Measurements from ENCODE around the gene GOLPH3L.
A peak's percentile ranks its signal among the peaks of the same experiment; 100 is the strongest.
"Not testable (repeated sequence)": the region's sequence is repeated elsewhere in the genome, so short reads cannot be mapped to it uniquely, and the experiment has no call there.

GOLPH3L gene

DNA sequence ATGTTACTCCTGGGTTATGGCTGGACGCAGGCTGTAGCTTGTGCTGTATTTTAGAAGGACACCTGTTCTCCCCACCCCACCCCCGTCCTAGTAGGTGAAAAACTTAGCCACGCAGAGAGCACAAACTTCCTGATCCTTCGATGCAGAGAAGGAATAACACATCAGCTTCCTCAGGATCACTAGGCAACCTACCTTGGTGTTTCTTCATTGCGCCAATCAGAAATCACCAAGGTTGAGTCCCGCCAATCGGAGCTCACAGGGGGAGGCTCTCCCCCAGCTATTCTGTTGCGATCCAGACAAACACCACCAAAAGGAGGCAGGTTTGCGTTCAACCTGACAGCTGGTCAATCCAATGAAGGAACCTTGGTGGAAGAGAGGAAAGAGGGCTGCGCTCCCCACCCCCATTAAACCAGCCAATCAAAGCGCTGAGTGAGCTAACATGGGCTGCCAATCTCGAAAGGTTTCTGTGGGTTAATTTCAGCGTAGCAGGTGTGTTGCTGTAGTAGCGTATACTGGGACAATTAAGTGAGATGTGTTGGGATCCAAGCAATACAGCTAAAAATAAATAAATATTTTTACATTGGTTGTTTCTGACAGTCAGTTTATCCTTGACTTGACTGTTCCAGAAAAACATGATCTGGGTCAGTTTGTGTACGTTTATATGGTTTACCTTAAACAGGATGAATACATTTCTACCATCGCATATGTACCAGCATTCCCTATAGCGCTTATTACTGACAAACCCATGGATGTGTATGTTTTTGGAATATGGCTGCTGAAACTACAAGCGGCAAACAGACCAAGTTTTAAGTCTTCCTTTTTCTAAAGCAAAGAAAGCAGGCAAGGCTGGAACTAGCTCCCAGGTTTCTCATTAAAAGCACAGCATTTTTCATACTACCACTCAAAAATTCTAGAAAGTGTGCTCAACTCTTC lies at the start of gene GOLPH3L:
Gene GOLPH3L, minus strand, starts transcription at position 160 of the 933 bp plus-strand sequence. CDS start 2,316 bp downstream, outside the sequence.
- peak; percentile 97 for DNase-seq (ENCODE audit: low read depth)

DNA sequence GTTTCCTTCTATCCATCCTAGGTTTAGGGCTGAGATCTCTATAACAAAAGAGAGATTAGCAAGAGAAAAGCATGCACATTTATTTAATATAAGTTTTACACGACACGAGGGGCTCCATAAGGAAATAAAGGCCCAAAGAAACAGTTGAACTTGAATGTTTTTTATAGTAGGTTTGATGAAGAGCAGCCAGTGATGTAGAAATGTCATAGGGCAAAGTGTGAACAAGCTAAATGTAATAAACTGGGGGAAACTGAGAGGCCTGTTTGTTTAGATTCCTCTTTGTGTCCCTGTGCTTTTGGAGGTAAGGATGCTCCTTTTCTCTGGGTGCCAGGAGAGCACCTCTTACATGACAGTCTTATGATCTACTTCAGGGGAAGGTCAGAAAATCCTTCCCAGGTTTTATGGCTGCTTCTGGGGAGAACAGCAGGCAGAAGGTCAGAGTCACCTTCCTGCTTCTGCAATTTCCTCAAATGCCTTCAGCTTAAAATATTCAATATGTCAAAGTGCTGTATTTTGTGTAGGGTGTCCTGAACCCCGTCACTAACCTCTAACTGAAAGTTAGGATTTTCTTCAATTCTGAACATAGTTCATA lies 33.3 kb upstream of the GOLPH3L start:
- no peak for DNase-seq (ENCODE audit: low read depth)

DNA sequence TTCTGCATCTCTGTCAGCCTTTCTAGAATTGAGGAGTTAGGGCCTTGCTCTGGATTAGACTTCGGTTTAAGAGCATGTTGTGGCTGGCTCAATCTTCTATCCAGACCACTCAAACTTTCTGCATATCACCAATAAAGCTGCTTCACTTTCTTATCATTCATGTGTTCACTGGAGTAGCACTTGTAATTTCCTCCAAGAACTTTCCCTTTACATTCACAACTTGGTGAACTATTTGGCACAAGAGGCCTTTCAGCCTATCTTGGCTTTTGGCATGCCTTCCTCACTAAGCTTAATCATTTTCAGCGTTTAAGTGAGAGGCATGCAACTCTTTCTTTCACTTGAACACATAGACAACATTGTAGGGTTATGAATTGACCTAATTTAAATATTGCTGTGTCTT lies 27.4 kb upstream of the GOLPH3L start:
- DNase-seq (ENCODE audit: low read depth) = no peak

DNA sequence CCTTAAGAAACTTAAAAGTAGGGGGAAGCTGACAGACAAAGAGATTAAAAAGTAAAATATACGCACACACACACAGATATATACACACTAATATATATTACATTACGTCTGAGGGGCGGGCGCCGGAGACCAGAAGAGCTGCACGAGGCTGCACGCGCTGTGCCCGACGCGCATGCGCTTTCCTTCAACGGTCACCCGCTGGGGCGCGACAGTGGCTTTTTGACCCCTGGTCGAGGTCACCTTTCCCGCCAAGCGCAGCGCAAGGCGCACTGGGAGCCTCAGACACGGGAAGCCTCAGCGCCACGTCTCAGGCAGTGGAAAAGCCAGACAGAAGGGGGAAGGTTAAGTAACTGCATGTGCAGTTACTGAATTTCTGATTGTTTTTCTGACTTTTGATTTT lies 23.7 kb upstream of the GOLPH3L start, which contains the start of gene HORMAD1:
Gene HORMAD1, minus strand, starts transcription at position 193 of the 400 bp plus-strand sequence. CDS start 1,390 bp downstream, outside the sequence.
- DNase-seq (ENCODE audit: low read depth) = no peak

DNA sequence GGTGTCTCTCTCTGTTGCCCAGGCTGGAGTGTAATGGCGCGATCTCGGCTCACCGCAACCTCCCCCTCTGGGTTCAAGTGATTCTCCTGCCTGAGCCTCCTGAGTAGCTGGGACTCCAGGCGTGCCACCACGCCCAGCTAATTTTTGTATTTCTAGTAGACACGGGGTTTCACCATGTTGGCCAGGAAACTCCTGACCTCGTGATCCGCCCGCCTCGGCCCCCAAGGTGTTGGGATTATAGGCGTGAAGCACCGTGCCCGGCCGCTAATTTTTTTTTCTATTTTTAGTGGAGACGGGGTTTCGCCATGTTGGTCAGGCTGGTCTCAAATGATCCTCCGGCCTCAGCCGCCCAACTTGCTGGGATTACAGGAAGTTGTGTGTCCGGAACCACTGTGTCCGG lies 23.1 kb upstream of the GOLPH3L start:
- DNase-seq (ENCODE audit: low read depth) = no peak

DNA sequence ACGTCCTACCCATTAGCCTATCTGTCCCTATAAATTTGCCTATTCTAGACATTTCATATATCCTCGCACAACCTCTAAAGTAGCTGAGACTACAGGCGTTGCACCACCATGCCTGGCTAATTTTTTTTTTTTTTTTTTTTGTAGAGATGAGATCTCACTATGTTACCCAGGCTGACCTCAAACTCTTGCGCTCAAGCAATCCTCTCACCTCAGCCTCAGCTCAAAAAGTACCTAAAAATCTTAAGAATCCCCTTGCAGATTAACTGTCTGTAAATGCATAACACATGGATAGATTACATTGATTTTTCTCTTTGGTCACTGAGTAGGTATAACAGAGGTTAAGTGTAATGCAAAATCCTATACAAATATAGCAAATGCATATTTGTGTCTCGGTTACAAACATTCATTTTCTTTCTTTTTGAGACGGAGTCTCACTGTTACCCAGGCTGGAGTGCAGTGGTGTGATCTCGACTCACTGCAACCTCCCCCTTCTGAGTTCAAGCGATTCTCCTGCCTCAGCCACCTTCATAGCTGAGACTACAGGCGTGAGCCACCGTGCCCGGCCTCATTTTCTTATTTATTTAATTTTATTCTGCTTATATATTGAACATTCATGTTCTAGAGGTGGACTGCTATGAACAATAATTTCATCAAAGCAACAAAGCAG lies 21.4 kb upstream of the GOLPH3L start:
- no peak for DNase-seq (ENCODE audit: low read depth)

DNA sequence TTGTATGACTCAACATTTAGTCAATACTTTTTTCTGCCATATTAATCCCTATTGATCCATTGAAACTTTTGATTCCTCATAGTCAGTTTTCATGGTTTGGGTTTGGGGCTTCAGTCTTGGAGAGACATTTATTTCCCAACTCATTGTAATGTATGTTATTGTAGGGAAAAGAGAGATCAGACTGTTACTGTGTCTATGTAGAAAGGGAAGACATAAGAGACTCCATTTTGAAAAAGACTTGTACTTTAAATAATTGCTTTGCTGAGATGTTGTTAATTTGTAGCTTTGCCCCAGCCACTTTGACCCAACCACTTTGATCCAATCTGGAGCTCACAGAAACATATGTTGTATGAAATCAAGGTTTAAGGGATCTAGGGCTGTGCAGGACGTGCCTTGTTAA lies 12.1 kb upstream of the GOLPH3L start:
- not testable (repeated sequence) for DNase-seq (ENCODE audit: low read depth)

DNA sequence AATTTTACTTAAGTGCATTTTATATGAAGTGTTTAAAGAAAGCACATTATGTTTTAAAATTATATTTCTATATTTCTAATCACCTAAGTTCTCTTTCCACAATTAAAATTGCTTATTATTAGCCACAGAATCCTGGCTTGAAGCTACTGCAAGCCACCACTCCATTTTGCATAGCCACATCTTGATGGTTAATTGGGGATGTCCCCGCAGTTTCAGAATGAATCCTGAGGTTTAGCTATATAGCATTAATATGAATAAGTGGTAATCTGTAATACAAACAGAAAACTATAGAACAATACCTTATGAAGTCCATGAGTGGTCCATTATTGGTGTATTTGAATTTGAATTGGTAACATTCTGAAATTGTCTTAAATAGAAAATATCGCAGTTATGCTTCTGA lies 11.6 kb upstream of the GOLPH3L start:
- DNase-seq (ENCODE audit: low read depth) = no peak

DNA sequence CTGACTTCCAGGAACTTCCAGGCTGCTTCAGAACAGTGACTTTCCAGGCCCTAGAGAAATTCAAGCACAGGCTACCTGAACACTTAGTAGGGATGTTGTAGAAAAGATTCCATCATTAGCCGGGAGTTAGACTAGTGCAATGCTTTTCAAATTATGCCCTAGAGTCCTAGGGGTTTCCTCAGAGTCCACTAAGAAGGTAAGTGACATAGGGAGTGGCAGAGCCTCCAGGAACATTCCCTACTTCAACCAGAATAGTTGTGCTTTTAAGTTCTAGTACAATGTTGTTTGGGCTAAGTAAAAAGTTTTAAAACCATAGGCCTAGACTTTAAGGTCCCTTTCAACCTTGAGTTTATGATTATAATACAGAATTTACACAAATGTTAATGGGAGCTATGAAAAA lies 9.1 kb upstream of the GOLPH3L start:
- DNase-seq (ENCODE audit: low read depth) = no peak

DNA sequence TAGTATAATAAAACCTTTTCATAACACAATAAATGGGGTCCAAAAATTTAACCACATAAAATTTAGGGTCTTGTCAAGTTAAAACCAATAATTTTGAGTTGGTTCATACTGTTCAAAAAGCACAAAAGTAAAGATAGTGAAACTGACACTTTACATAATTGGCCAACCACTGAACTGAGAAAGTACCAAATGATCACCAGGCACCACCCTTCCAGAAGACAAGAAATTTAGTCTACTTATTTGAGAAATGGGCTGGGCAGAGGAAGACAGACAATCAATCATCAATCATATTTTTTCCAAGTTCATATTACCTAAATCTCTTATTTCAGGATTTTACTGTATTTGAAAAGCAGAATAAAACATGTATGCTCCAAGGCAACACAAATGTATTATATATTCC lies 6.5 kb upstream of the GOLPH3L start:
- DNase-seq (ENCODE audit: low read depth) = no peak

DNA sequence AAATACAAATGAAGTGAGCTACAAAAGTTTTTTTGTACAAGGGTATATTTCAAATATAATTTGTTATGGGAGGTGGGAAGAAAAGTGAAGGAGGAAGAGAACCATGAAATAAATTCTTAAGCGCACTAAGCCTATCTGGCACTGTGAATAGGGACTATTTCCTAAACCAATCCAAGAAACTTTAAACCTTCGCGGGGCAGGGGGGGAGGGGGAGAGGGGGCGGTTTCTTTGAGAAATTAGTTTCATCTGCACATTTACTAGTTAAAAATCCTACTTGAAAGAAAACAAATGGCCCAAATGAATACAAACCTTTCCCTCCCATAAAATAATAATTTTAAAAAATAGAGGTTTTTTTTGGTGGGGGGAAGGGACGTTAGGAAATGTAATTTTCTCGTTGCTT lies 364 bp downstream of the GOLPH3L start:
- no peak for DNase-seq (ENCODE audit: low read depth)

DNA sequence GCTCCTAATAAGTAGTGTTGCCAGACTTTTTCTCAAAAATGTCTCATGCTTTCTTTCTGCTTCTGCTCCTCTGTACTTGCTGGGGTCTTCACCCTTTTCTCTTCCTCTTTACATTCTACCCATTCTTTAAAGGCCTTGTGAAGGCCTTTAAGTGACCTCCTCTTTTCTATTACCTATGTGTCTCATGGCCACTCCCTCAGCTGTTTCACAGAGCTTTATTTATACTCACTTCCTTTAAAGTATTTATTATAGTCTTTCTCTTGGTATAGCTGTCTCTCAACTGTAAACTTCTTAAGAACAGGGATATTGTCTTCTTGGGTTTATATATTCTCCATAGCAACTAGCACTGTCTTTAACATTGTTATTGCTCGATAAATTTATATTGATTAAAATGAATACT lies 792 bp downstream of the GOLPH3L start:
- DNase-seq (ENCODE audit: low read depth) = no peak

DNA sequence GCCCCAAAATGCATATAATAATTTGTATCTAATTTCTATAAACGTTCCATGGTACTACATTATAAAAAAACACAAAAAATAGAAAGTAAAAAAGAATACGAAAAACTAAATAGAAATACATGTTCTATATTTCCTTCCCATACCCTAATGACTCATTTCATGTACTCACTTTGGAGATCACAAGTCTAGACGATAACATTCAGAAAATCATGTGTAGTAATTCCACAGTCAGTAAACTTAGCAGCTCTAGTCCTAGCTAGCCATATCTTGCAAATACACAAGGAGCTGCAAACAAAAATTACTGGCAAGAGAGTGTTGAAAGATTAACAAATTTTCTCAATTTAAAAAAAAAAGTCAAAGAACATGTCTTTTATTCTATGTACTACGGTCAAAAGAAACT lies 1.4 kb downstream of the GOLPH3L start:
- no peak for DNase-seq (ENCODE audit: low read depth)

DNA sequence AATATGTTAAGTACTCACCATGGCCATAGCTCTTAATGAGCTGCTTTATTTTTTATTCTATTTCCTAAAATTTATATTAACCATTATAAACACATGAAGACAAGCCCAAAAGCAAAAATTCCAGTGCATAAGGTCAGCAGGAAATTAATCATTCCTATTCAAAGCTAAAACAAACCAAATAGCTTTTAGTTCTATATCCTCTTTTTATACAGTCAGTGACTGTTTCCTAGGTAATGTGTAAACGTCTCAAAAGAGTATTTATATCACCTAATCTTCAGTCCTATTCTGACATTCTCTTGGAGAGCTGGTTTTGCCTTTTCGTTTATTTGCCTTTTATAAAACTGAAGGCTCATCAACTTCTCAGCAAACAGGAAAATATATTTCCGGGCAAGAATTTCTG lies 4.2 kb downstream of the GOLPH3L start:
- DNase-seq (ENCODE audit: low read depth) = no peak

DNA sequence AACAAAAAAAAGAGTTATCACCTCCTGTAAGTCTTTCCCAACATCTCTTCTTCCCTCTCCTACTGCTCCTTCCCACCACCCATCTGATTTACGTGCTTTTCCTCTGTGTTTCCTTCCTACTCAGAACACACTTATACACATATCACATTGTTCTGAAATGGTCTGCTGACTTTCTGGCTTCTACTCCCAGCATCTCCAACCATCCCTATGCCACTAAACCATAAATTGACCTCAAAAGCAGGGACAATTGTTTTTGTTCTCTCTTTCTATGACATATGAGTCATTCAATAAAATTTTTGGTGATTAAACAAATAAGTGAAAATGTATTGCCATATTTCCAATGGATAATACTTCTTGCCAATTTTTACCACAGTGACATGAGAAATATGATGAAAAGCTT lies 8.2 kb downstream of the GOLPH3L start:
- no peak for DNase-seq (ENCODE audit: low read depth)

DNA sequence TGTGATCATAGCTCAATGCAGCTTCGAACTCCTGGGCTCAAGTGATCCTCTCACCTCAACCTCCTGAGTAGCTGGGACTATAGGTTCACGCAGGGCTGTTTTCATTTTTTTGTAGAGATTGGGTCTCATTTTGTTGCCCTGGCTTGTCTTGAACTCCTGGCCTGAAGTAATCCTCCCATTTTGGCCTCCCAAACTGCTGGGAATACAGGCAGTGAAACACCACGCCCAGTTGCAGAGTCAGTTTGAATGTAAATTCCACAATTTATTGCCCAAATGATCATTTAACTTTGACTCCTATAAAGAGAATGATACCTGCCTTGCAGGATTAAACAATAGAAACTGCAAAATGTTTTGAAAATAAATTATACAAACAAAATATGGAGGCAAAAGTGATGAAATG lies 10.7 kb downstream of the GOLPH3L start:
- DNase-seq (ENCODE audit: low read depth) = no peak

DNA sequence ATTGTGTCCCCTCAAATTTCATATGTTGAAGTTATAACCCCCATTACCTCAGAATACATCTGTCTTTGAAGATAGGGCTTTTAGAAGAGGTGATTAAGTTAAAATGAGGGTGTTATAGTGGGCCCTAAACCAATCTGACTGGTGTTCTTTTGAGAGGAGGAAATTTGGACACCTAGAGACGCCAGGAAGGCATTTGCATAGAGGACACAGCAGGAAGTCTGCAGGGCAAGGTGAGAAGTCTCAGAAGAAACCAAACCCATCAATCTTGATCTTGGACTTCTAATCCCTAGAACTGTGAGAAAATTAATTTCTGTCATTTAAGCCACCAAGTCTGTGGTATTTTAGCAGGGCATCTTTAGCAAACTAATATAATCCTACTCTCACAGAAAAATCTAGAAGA lies 13.0 kb downstream of the GOLPH3L start:
- no peak for DNase-seq (ENCODE audit: low read depth)

DNA sequence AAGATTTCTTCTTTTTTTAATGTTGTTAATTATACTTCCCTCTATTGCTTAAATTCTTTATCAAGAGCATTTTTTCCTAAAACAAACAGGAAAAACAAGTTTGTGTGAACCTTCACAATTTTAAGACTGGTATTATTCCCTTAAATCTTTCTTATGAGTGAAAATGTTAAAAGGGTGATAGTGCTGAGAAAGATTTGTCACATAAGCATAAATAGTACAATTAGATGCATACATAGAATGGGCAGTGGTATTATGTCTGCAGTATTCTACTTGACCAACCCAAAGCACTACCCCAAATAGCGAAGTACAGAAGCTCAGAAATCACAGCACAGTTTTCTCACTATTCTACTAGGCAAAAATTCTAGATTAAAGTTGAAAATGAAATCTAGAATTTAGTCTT lies 18.0 kb downstream of the GOLPH3L start:
- DNase-seq (ENCODE audit: low read depth) = no peak

DNA sequence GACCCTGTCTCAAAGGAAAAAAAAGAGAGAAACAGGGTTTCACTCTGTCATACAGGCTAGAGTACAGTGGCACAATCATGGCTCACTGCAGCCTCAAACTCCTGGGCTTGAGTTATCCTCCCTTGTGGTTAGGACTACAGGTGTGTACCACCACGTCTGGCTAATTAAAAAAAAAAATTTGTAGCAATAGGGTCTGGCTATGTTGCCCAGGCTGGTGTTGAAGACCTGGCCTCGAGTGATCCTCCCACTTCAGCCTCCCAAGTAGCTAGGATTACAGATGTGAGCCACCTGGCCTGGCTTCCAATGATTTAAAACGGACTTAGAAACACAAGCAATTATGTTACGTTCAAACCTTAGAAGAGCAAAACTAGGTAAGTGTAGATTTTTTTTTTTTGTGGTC lies 22.1 kb downstream of the GOLPH3L start:
- no peak for DNase-seq (ENCODE audit: low read depth)

DNA sequence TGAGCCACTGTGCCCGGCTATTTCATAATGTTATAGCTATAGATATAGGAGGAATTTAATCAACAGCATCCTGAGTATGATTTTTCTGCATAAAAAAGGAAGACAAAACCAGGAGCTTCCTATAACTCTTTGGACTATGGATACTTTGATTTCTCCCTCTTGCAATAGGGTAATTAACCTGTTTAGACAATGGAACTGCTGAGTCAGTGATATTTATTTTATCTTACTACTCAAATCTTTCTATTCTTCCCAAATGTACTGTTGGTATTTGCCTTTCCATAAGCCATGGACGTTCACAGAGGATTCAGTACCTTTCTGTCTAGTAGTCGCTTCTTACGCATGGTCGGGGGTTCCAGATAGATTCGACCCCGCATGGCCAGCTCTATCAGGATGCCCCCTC lies 33.6 kb downstream of the GOLPH3L start:
- DNase-seq (ENCODE audit: low read depth) = no peak

DNA sequence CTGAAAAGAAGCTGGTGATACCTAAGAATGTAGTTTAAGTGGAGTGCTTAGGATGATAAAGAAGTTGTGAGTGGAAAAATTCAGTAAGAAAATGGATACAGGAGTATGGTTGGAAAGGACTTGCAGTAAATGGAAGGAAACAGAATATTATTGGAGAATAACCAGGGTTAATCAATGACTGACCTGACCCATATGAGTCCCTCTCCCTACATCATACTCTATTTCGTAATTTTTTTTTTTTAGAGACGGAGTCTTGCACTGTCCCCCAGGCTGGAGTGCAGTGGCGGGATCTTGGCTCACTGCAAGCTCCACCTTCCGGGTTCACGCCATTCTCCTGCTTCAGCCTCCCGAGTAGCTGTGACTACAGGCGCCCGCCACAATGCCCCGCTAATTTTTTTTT lies 34.1 kb downstream of the GOLPH3L start:
- DNase-seq (ENCODE audit: low read depth) = no peak

DNA sequence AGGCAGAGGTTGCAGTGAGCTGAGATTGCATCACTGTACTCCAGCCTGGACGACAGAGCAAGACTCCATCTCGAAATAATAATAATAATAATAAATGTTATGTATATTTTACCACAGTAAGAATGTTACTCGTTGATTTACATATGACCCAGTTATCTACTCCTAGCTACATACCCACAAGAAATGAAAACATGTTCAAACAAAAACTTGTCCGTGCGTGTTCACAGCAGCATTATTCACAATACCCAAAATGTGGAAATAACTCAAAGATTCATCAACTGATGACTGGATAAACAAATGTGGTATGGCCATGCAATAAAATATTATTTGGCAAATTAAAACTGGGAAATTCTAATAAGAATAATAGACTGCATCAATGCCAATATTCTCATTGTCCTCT lies 35.8 kb downstream of the GOLPH3L start:
- DNase-seq (ENCODE audit: low read depth) = no peak

DNA sequence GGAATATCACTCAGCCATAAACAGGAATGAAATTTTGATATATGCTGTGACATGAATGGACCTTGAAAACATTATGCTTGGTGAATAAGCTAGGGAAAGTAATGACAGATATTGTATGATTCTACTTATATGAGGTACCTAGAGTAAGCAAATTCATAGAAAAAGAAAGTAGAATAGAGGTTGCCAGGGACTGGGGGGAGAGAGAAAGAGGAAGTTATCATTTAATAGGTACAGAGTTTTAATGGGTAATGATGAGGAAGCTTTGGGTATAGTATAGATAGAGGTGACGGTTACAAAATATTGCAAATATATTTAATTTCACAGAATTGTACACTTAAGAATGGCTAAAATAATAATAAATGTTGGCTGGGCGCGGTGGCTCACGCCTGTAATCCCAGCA lies 36.4 kb downstream of the GOLPH3L start:
- DNase-seq (ENCODE audit: low read depth) = no peak

All from fibroblast of the conjunctiva (primary cell).